H9 (cell line): Measurements from ENCODE around the gene FFAR1. TPM values are rescaled to one million over a fixed set of nuclear protein-coding genes. Genes with fewer than 3 reads are reported as not detected.

Experiments
- DNase-seq: peaks from one replicate; pipeline ENCODE4 v3.0.0-alpha.2; 2017
- H2AFZ ChIP-seq: one replicate; pipeline ENCODE4 v1.6.1; 2013; ENCODE audit warnings: mild to moderate bottlenecking, low read length, control low read depth, moderate library complexity
- H2AK5ac ChIP-seq: 2 replicates; pipeline ENCODE4 v1.6.1; 2013; ENCODE audit warnings: low read length, control low read depth, mixed read lengths; ENCODE audit not compliant: insufficient read length
- H2BK120ac ChIP-seq: one replicate; pipeline ENCODE4 v1.6.1; 2013; ENCODE audit warnings: low read depth, mild to moderate bottlenecking, low read length, control low read depth, inconsistent platforms; ENCODE audit not compliant: poor library complexity, severe bottlenecking
- H2BK12ac ChIP-seq: 2 replicates; pipeline ENCODE4 v1.6.1; 2013; ENCODE audit warnings: low read length, control low read depth, mixed read lengths, low read depth; ENCODE audit not compliant: insufficient read length
- H2BK15ac ChIP-seq: 2 replicates; pipeline ENCODE4 v1.6.1; 2013; ENCODE audit warnings: low read depth, low read length, control low read depth
- H2BK20ac ChIP-seq: one replicate; pipeline ENCODE4 v1.6.1; 2013; ENCODE audit warnings: low read depth, mild to moderate bottlenecking, low read length, control low read depth, inconsistent platforms; ENCODE audit not compliant: poor library complexity, severe bottlenecking
- H2BK5ac ChIP-seq: 2 replicates; pipeline ENCODE4 v1.6.1; 2013; ENCODE audit warnings: low read length, control low read depth, mixed read lengths; ENCODE audit not compliant: insufficient read length
- H3K14ac ChIP-seq: 2 replicates; pipeline ENCODE4 v1.6.1; 2013; ENCODE audit warnings: low read length, control low read depth; ENCODE audit not compliant: insufficient read depth
- H3K18ac ChIP-seq: 2 replicates; pipeline ENCODE4 v1.6.1; 2013; ENCODE audit warnings: low read depth, mild to moderate bottlenecking, mixed read lengths, low read length, control low read depth; ENCODE audit not compliant: insufficient read length
- H3K23ac ChIP-seq: 2 replicates; pipeline ENCODE4 v1.6.1; 2013; ENCODE audit warnings: low read length, control low read depth, mixed read lengths, low read depth; ENCODE audit not compliant: insufficient read length
- H3K23me2 ChIP-seq: 2 replicates; pipeline ENCODE4 v1.6.1; 2013; ENCODE audit warnings: low read depth, mild to moderate bottlenecking, mixed read lengths, low read length, control low read depth; ENCODE audit not compliant: insufficient read length, poor library complexity, severe bottlenecking
- H3K27ac ChIP-seq: 2 replicates; pipeline ENCODE4 v1.5.1; 2013; ENCODE audit warnings: low read length, control low read depth, mixed read lengths, low read depth; ENCODE audit not compliant: insufficient read length
- H3K27me3 ChIP-seq: 2 replicates; pipeline ENCODE4 v1.6.1; 2013; ENCODE audit warnings: low read length, control low read depth, inconsistent platforms; ENCODE audit not compliant: insufficient read depth
- H3K4ac ChIP-seq: 2 replicates; pipeline ENCODE4 v1.6.1; 2013; ENCODE audit warnings: low read depth, mild to moderate bottlenecking, control low read depth, inconsistent platforms, low read length, moderate library complexity
- H3K4me1 ChIP-seq: 2 replicates; pipeline ENCODE4 v1.6.1; 2013; ENCODE audit warnings: low read length, control low read depth, inconsistent platforms; ENCODE audit not compliant: insufficient read depth
- H3K4me2 ChIP-seq: 2 replicates; pipeline ENCODE4 v1.6.1; 2013; ENCODE audit warnings: low read length, control low read depth, mixed read lengths; ENCODE audit not compliant: insufficient read length, insufficient read depth
- H3K56ac ChIP-seq: 2 replicates; pipeline ENCODE4 v1.6.1; 2013; ENCODE audit warnings: low read depth, mild to moderate bottlenecking, mixed read lengths, low read length, control low read depth; ENCODE audit not compliant: insufficient read length
- H3K79me1 ChIP-seq: 2 replicates; pipeline ENCODE4 v1.6.1; 2013; ENCODE audit warnings: low read depth, mild to moderate bottlenecking, moderate library complexity, low read length, control low read depth, inconsistent platforms; ENCODE audit not compliant: insufficient read depth, poor library complexity, severe bottlenecking
- H3K79me2 ChIP-seq: 2 replicates; pipeline ENCODE4 v1.6.1; 2013; ENCODE audit warnings: low read length, control low read depth, inconsistent platforms; ENCODE audit not compliant: insufficient read depth
- H3K9ac ChIP-seq: 2 replicates; pipeline ENCODE4 v1.6.1; 2013; ENCODE audit warnings: low read length, control low read depth, mixed read lengths; ENCODE audit not compliant: insufficient read length; ENCODE audit errors: extremely low read depth
- H3K9me3 ChIP-seq: one replicate; pipeline ENCODE4 v1.6.1; 2013; ENCODE audit warnings: low read depth, low read length, inconsistent platforms; ENCODE audit not compliant: control insufficient read depth
- H3T11ph ChIP-seq: one replicate; pipeline ENCODE4 v1.6.1; 2013; ENCODE audit warnings: mild to moderate bottlenecking, low read length, control low read depth, inconsistent platforms
- H4K20me1 ChIP-seq: one replicate; pipeline ENCODE4 v1.6.1; 2013; ENCODE audit not compliant: control insufficient read depth, insufficient read length, insufficient read depth
- H4K5ac ChIP-seq: 2 replicates; pipeline ENCODE4 v1.6.1; 2013; ENCODE audit warnings: low read depth, mild to moderate bottlenecking, mixed read lengths, low read length, control low read depth; ENCODE audit not compliant: insufficient read length
- H4K8ac ChIP-seq: replicated peaks from 2 replicates; pipeline ENCODE4 v1.6.1; 2013; ENCODE audit warnings: low read length, control low read depth, mixed read lengths, low read depth; ENCODE audit not compliant: insufficient read length
- H4K91ac ChIP-seq: 2 replicates; pipeline ENCODE4 v1.6.1; 2013; ENCODE audit warnings: low read depth, mild to moderate bottlenecking, moderate library complexity, mixed read lengths, low read length, control low read depth; ENCODE audit not compliant: insufficient read length
- H3K27ac Mint-ChIP-seq, 3 experiments: 2 replicates in 2 of 3; 3 replicates in 1 of 3; pipeline ENCODE4 v1.8.0; 2020 to 2021; ENCODE audit warnings: mixed read lengths in 3 of 3, mild to moderate bottlenecking in 1 of 3, moderate library complexity in 1 of 3
- H3K27me3 Mint-ChIP-seq: 2 replicates; pipeline ENCODE4 v1.8.0; 2021; ENCODE audit warnings: low read depth, mild to moderate bottlenecking, moderate library complexity, mixed read lengths
- H3K36me3 Mint-ChIP-seq, 3 experiments: 2 replicates in 2 of 3; 3 replicates in 1 of 3; pipeline ENCODE4 v1.8.0; 2020 to 2021; ENCODE audit warnings: low read depth in 3 of 3, mixed read lengths in 3 of 3; ENCODE audit not compliant: insufficient read depth in 1 of 3
- H3K4me1 Mint-ChIP-seq, 2 experiments: 2 replicates each; pipeline ENCODE4 v1.8.0; 2020; ENCODE audit warnings: mixed read lengths in 2 of 2
- H3K4me3 Mint-ChIP-seq, 2 experiments: 2 replicates in 1 of 2; 3 replicates in 1 of 2; pipeline ENCODE4 v1.8.0; 2020 to 2021; ENCODE audit warnings: mild to moderate bottlenecking in 2 of 2, mixed read lengths in 2 of 2, moderate library complexity in 1 of 2
- H3K9me3 Mint-ChIP-seq, 2 experiments: 2 replicates in 1 of 2; 3 replicates in 1 of 2; pipeline ENCODE4 v1.8.0; 2020; ENCODE audit warnings: mild to moderate bottlenecking in 2 of 2, mixed read lengths in 2 of 2, moderate library complexity in 1 of 2
- WGBS: extraction: QIAGEN DNeasy Blood & Tissue Kit; methylation state at CpG from one replicate; pipeline ENCODE4 v1.1.7; 2013; ENCODE audit warnings: missing lambda C conversion rate, low lambda C conversion rate, mixed read lengths; ENCODE audit not compliant: insufficient read length; ENCODE audit errors: extremely low coverage; 5-methylcytosine and 5-hydroxymethylcytosine counted together
- total RNA-seq: library from RNA; stranded (reverse); gene quantifications from 2 replicates; pipeline ENCODE4 v1.2.1, GENCODE V29; 2021
- TF ChIP-seq, protein P1 (sequence below): fragments of 200-600 bp; sonication (generic); conservative IDR thresholded peaks from 3 replicates; pipeline ENCODE4 v1.8.0; 2021; ENCODE audit warnings: antibody characterized with exemption, mild to moderate bottlenecking

FFAR1 gene
- total RNA-seq, 1 experiment from 2014 or later, result not detected

- Histone ChIP-seq H3K27ac (no peak overlapping the region), H4K5ac (no peak overlapping the region), H3K14ac (no peak overlapping the region)
Observed at GRCh38 chr19:35395382-35396199, 47.9 kb downstream of the FFAR1 start.

More at GRCh38 chr19:35395382-35396199, 47.9 kb downstream of the FFAR1 start:
- Histone ChIP-seq H3K4me1 (no peaks in the 10 kb centered on the region), H3K27me3 (no peaks in the 10 kb centered on the region), H4K20me1 (no peaks in the 10 kb centered on the region), H4K8ac (no peak overlapping the region), H3K4ac (no peak overlapping the region), H3K4me2 (no peak overlapping the region), H2AFZ (no peak overlapping the region), H3K23ac (no peak overlapping the region), H3K23me2 (no peaks in the 10 kb centered on the region), H2BK5ac (no peak overlapping the region), H3K18ac (no peak overlapping the region), H3T11ph (no peak overlapping the region), H2AK5ac (no peak overlapping the region), H2BK12ac (no peak overlapping the region), H4K91ac (no peak overlapping the region), H3K56ac (no peak overlapping the region), H3K79me2 (no peaks in the 10 kb centered on the region), H3K9ac (no peak overlapping the region), H3K79me1 (no peaks in the 10 kb centered on the region), H3K9me3 (no peaks in the 10 kb centered on the region), H2BK15ac (no peak overlapping the region), H2BK120ac (no peak overlapping the region), H2BK20ac (no peak overlapping the region)
- TF ChIP-seq, protein P1, sequence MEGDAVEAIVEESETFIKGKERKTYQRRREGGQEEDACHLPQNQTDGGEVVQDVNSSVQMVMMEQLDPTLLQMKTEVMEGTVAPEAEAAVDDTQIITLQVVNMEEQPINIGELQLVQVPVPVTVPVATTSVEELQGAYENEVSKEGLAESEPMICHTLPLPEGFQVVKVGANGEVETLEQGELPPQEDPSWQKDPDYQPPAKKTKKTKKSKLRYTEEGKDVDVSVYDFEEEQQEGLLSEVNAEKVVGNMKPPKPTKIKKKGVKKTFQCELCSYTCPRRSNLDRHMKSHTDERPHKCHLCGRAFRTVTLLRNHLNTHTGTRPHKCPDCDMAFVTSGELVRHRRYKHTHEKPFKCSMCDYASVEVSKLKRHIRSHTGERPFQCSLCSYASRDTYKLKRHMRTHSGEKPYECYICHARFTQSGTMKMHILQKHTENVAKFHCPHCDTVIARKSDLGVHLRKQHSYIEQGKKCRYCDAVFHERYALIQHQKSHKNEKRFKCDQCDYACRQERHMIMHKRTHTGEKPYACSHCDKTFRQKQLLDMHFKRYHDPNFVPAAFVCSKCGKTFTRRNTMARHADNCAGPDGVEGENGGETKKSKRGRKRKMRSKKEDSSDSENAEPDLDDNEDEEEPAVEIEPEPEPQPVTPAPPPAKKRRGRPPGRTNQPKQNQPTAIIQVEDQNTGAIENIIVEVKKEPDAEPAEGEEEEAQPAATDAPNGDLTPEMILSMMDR, result no peak
- H3K4me3 Mint-ChIP-seq, result no peak overlapping the region
- H3K27ac Mint-ChIP-seq, result no peak overlapping the region; a peak in 1 of 7 replicates
- H3K9me3 Mint-ChIP-seq, result no peaks in the 10 kb centered on the region
- peak; percentile 45 for DNase-seq
- H3K27me3 Mint-ChIP-seq, result peaks cover 2% of the 10 kb centered on the region
- peaks cover 0 to 4% of the 10 kb centered on the region in 2 experiments; a peak in 1 of 4 replicates for H3K4me1 Mint-ChIP-seq
- no peaks in the 10 kb centered on the region for H3K36me3 Mint-ChIP-seq
- no CpG with 5 or more reads among the region's 19 CpGs for WGBS
